ENCODE data around the gene ING4. TPM values are rescaled to one million over a fixed set of nuclear protein-coding genes. Genes with fewer than 3 reads are reported as not detected.
"Not testable (repeated sequence)": the region's sequence is repeated elsewhere in the genome, so short reads cannot be mapped to it uniquely, and the experiment has no call there.

Gene ING4
- polyA plus RNA-seq (2013, experiment 1 of 2) = 34.2 TPM
- polyA plus RNA-seq (2013, experiment 2 of 2) = 32.9 TPM

DNA sequence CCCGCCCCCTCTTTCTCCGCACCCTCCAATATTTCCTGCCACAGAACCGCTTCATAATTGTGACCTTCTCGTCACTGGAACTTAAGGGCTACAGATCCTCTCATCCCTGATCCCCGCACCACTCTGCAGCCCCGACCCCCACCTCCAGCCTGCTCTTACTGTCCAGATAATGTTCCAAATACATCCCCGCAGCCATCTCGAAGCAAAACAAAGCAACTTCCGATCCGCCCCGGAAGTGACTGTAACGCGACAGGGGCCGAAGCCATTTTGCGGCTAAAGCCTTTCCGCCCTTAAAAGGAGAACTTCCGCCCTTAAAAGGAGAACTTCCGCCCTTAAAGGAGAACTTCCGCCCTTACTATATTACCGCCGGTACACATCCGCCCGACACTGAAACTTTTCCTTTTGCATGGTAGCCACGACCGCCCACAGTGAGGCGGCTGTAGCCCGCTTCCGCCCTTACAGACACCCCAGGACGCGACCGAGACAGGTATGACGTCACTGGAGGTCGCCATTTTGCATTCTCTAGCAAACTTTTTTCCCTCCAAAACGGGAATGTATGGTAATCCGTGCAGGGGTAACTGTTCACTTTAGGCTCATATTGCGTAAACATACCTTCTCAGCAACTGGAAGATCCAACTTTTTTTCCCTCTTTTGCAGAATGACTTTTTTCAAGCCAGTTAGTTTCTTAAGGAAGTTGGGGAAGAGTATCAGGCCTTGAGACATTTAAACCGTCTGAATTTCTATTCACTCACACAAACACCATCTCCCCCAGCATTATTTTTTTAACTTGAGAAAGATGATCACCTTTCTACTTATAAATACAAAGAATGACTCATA, at the start of gene ING4:
TSS of gene ING4 (minus strand) at position 214 of the 837 bp plus-strand sequence. CDS start at position 196, 18 bp downstream.
- peak within 1 kb of the TSS in 1 of 2 experiments; percentile 41 for H3K14ac ChIP-seq (ENCODE audit: low read length in 2 of 2)
- H3K4me3 ChIP-seq (ENCODE audit: insufficient read depth in 1 of 2, low read depth in 1 of 2, low read length in 2 of 2) = peak within 1 kb of the TSS; percentile 81 to 92
- peak within 1 kb of the TSS; percentile 97 for H3K4me2 ChIP-seq (ENCODE audit: low read length, poor library complexity, severe bottlenecking)
- H2BK12ac ChIP-seq (ENCODE audit: low read length in 2 of 2) = no peak within 1 kb of the TSS
- H3K4ac ChIP-seq (ENCODE audit: low read depth in 1 of 2, low read length in 2 of 2) = peak within 1 kb of the TSS in 1 of 2 experiments; percentile 97
- H4K91ac ChIP-seq (ENCODE audit: low read length) = peak within 1 kb of the TSS; percentile 86
- H3K4me1 ChIP-seq (ENCODE audit: control insufficient read depth, insufficient read depth, low read depth, low read length) = peaks cover 4% of the 10 kb centered on the region
- H2BK15ac ChIP-seq (ENCODE audit: low read depth, poor library complexity, severe bottlenecking) = no peak within 1 kb of the TSS
- H3K27ac ChIP-seq (ENCODE audit: low read length, poor library complexity, severe bottlenecking) = peak within 1 kb of the TSS; percentile 58
- H3K9me3 ChIP-seq (ENCODE audit: control insufficient read depth, low read length) = no peaks in the 10 kb centered on the region
- H3K79me1 ChIP-seq (replicated peaks; ENCODE audit: low read length, poor library complexity, severe bottlenecking) = peaks cover 17% of the 10 kb centered on the region
- 4% methylated on average over 30 of the region's 37 CpGs for WGBS
- H3K36me3 ChIP-seq (ENCODE audit: control insufficient read depth in 1 of 2, insufficient read depth in 2 of 2, low read depth in 1 of 2, low read length in 2 of 2) = peaks cover 22 to 25% of the 10 kb centered on the region in 2 experiments
- no peak within 1 kb of the TSS for H3K23ac ChIP-seq (ENCODE audit: low read length in 2 of 2)
- H3K27me3 ChIP-seq (ENCODE audit: control insufficient read depth in 1 of 2, insufficient read depth in 1 of 2, low read length in 2 of 2) = no peaks in the 10 kb centered on the region
- H4K8ac ChIP-seq (ENCODE audit: low read length) = peak within 1 kb of the TSS; percentile 94
- no peak within 1 kb of the TSS for H2BK120ac ChIP-seq (ENCODE audit: low read depth, low read length)
- peak within 1 kb of the TSS; percentile 88 for H2AFZ ChIP-seq (ENCODE audit: low read depth, low read length)
- H2AK5ac ChIP-seq (ENCODE audit: low read length, severe bottlenecking) = peak within 1 kb of the TSS; percentile 89
- peak; percentile 100 for DNase-seq
- no peak within 1 kb of the TSS for H2BK5ac ChIP-seq (ENCODE audit: low read depth, low read length, poor library complexity, severe bottlenecking)
- H3K9ac ChIP-seq (ENCODE audit: low read length) = peak within 1 kb of the TSS; percentile 93
- peak within 1 kb of the TSS; percentile 45 to 78 for H3K18ac ChIP-seq (ENCODE audit: low read depth in 1 of 2, low read length in 2 of 2)

DNA sequence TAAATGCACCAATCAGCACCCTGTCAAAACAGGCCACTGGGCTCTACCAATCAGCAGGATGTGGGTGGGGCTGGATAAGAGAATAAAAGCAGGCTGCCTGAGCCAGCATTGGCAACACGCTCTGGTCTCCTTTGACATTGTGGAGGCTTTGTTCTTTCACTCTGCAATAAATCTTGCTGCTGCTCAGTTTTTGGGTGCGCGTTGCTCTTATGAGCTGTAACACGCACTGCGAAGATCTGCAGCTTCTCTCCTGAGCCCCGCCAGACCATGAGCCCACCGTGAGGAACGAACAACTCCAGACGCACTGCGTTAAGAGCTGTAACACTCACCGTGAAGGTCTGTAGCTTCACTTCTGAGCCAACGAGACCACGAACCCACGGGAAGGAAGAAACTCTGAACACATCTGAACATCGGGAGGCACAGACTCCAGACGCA, 46.1 kb upstream of the ING4 start:
- no peaks in the 10 kb centered on the region for H3K79me1 ChIP-seq (replicated peaks; ENCODE audit: low read length, poor library complexity, severe bottlenecking)
- H3K14ac ChIP-seq (ENCODE audit: low read length in 2 of 2) = no peak overlapping the region
- no peak overlapping the region for H2BK12ac ChIP-seq (ENCODE audit: low read length in 2 of 2)
- no peak overlapping the region for H2BK15ac ChIP-seq (ENCODE audit: low read depth, poor library complexity, severe bottlenecking)
- H3K4me1 ChIP-seq (ENCODE audit: control insufficient read depth, insufficient read depth, low read depth, low read length) = no peaks in the 10 kb centered on the region
- no peak overlapping the region for H3K27ac ChIP-seq (ENCODE audit: low read length, poor library complexity, severe bottlenecking)
- no peak overlapping the region for H4K8ac ChIP-seq (ENCODE audit: low read length)
- H3K18ac ChIP-seq (ENCODE audit: low read depth in 1 of 2, low read length in 2 of 2) = no peak overlapping the region
- no peak for DNase-seq
- WGBS = 92% methylated on average over 16 of the region's 16 CpGs
- H3K4me2 ChIP-seq (ENCODE audit: low read length, poor library complexity, severe bottlenecking) = no peak overlapping the region
- no peak overlapping the region for H2AK5ac ChIP-seq (ENCODE audit: low read length, severe bottlenecking)
- H3K4ac ChIP-seq (ENCODE audit: low read depth in 1 of 2, low read length in 2 of 2) = no peak overlapping the region
- no peak overlapping the region for H3K9ac ChIP-seq (ENCODE audit: low read length)
- H2BK120ac ChIP-seq (ENCODE audit: low read depth, low read length) = no peak overlapping the region
- no peak overlapping the region for H4K91ac ChIP-seq (ENCODE audit: low read length)
- no peak overlapping the region for H2AFZ ChIP-seq (ENCODE audit: low read depth, low read length)
- no peak overlapping the region for H3K4me3 ChIP-seq (ENCODE audit: insufficient read depth in 1 of 2, low read depth in 1 of 2, low read length in 2 of 2)
- H2BK5ac ChIP-seq (ENCODE audit: low read depth, low read length, poor library complexity, severe bottlenecking) = no peak overlapping the region
- H3K9me3 ChIP-seq (ENCODE audit: control insufficient read depth, low read length) = no peaks in the 10 kb centered on the region
- H3K23ac ChIP-seq (ENCODE audit: low read length in 2 of 2) = no peak overlapping the region
- H3K27me3 ChIP-seq (ENCODE audit: control insufficient read depth in 1 of 2, insufficient read depth in 1 of 2, low read length in 2 of 2) = peaks cover 0 to 5% of the 10 kb centered on the region in 2 experiments
- H3K36me3 ChIP-seq (ENCODE audit: control insufficient read depth in 1 of 2, insufficient read depth in 2 of 2, low read depth in 1 of 2, low read length in 2 of 2) = no peaks in the 10 kb centered on the region

DNA sequence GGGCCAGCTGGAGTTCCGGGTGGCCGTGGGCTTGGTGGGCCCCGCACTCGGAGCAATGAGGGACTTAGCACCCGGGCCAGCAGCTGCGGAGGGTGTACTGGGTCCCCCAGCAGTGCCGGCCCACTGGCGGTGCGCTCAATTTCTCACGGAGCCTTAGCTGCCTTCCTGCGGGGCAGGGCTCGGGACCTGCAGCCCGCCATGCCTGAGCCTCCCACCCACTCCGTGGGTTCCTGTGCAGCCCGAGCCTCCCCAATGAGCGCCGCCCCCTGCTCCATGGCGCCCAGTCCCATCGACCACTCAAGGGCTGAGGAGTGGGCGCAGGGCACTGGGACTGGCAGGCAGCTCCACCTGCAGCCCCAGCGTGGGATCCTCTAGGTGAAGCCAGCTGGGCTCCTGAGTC, 45.4 kb upstream of the ING4 start:
- H3K36me3 ChIP-seq (ENCODE audit: control insufficient read depth in 1 of 2, insufficient read depth in 2 of 2, low read depth in 1 of 2, low read length in 2 of 2); H2BK15ac ChIP-seq (ENCODE audit: low read depth, poor library complexity, severe bottlenecking); H2BK5ac ChIP-seq (ENCODE audit: low read depth, low read length, poor library complexity, severe bottlenecking); H2BK12ac ChIP-seq (ENCODE audit: low read length in 2 of 2); H4K91ac ChIP-seq (ENCODE audit: low read length); H3K4me2 ChIP-seq (ENCODE audit: low read length, poor library complexity, severe bottlenecking); H3K9me3 ChIP-seq (ENCODE audit: control insufficient read depth, low read length); H3K27ac ChIP-seq (ENCODE audit: low read length, poor library complexity, severe bottlenecking); H3K4ac ChIP-seq (ENCODE audit: low read depth in 1 of 2, low read length in 2 of 2); H4K8ac ChIP-seq (ENCODE audit: low read length); H3K79me1 ChIP-seq (replicated peaks; ENCODE audit: low read length, poor library complexity, severe bottlenecking); H3K18ac ChIP-seq (ENCODE audit: low read depth in 1 of 2, low read length in 2 of 2); H3K4me3 ChIP-seq (ENCODE audit: insufficient read depth in 1 of 2, low read depth in 1 of 2, low read length in 2 of 2); H3K9ac ChIP-seq (ENCODE audit: low read length); H3K23ac ChIP-seq (ENCODE audit: low read length in 2 of 2); DNase-seq; H3K14ac ChIP-seq (ENCODE audit: low read length in 2 of 2); H2BK120ac ChIP-seq (ENCODE audit: low read depth, low read length); H2AK5ac ChIP-seq (ENCODE audit: low read length, severe bottlenecking); H2AFZ ChIP-seq (ENCODE audit: low read depth, low read length); H3K4me1 ChIP-seq (ENCODE audit: control insufficient read depth, insufficient read depth, low read depth, low read length): not testable (repeated sequence)
- peaks cover 0 to 10% of the 10 kb centered on the region in 2 experiments for H3K27me3 ChIP-seq (ENCODE audit: control insufficient read depth in 1 of 2, insufficient read depth in 1 of 2, low read length in 2 of 2)
- WGBS = 97% methylated on average over 17 of the region's 21 CpGs

DNA sequence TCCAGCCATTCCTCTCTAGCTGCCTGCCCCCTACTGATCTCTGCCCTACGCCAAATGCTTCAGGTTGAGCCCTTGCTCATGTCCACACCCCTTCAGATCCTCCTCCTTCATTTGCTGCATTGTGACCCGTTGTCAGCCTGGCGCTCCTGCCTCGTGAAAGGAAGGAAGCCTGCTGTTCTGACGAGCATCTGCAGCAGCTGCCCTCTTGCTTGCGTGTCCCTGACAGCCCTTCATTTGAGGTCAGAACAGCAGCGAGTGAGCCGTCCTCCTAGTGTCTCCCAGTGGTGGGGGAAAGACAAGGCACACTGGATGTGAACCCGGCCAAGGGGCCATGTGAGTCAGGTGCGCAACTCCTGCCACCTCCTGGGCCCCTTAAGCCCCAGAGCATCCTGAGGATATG, 40.7 kb upstream of the ING4 start:
- no peaks in the 10 kb centered on the region for H3K9me3 ChIP-seq (ENCODE audit: control insufficient read depth, low read length)
- WGBS = 17% methylated on average over 10 of the region's 10 CpGs
- H3K4me2 ChIP-seq (ENCODE audit: low read length, poor library complexity, severe bottlenecking) = no peak overlapping the region
- H3K27ac ChIP-seq (ENCODE audit: low read length, poor library complexity, severe bottlenecking) = no peak overlapping the region
- H2AK5ac ChIP-seq (ENCODE audit: low read length, severe bottlenecking) = no peak overlapping the region
- H3K4me1 ChIP-seq (ENCODE audit: control insufficient read depth, insufficient read depth, low read depth, low read length) = peaks cover 19% of the 10 kb centered on the region
- DNase-seq = peak; percentile 56
- H2BK12ac ChIP-seq (ENCODE audit: low read length in 2 of 2) = no peak overlapping the region
- H3K23ac ChIP-seq (ENCODE audit: low read length in 2 of 2) = peak overlapping the region in 1 of 2 experiments; percentile 1
- H2BK15ac ChIP-seq (ENCODE audit: low read depth, poor library complexity, severe bottlenecking) = no peak overlapping the region
- H2BK120ac ChIP-seq (ENCODE audit: low read depth, low read length) = no peak overlapping the region
- H3K27me3 ChIP-seq (ENCODE audit: control insufficient read depth in 1 of 2, insufficient read depth in 1 of 2, low read length in 2 of 2) = peaks cover 11 to 42% of the 10 kb centered on the region in 2 experiments
- H3K79me1 ChIP-seq (replicated peaks; ENCODE audit: low read length, poor library complexity, severe bottlenecking) = no peaks in the 10 kb centered on the region
- no peak overlapping the region for H3K14ac ChIP-seq (ENCODE audit: low read length in 2 of 2)
- no peak overlapping the region for H4K91ac ChIP-seq (ENCODE audit: low read length)
- no peak overlapping the region for H2BK5ac ChIP-seq (ENCODE audit: low read depth, low read length, poor library complexity, severe bottlenecking)
- H4K8ac ChIP-seq (ENCODE audit: low read length) = no peak overlapping the region
- no peak overlapping the region for H3K18ac ChIP-seq (ENCODE audit: low read depth in 1 of 2, low read length in 2 of 2)
- peak overlapping the region; percentile 29 for H2AFZ ChIP-seq (ENCODE audit: low read depth, low read length)
- no peak overlapping the region for H3K9ac ChIP-seq (ENCODE audit: low read length)
- H3K36me3 ChIP-seq (ENCODE audit: control insufficient read depth in 1 of 2, insufficient read depth in 2 of 2, low read depth in 1 of 2, low read length in 2 of 2) = no peaks in the 10 kb centered on the region
- no peak overlapping the region for H3K4ac ChIP-seq (ENCODE audit: low read depth in 1 of 2, low read length in 2 of 2)
- no peak overlapping the region for H3K4me3 ChIP-seq (ENCODE audit: insufficient read depth in 1 of 2, low read depth in 1 of 2, low read length in 2 of 2)

Measured in mesenchymal stem cell (in vitro differentiated cells and primary cell).